GM21390 (cell line): ENCODE data around the gene SDHA.

Experiments
- ATAC-seq: cut with Tn5 transposase; IDR thresholded peaks from one replicate; pipeline ENCODE4 v1.9.1; 2021; ENCODE audit not compliant: unreplicated experiment

The SDHA gene

GRCh38 chr5:217494-218456, at the start of gene SDHA, which contains the start of gene CCDC127:
TSS of gene SDHA (plus strand) at chr5:218320. CDS start at chr5:218356, 36 bp downstream.
TSS of gene CCDC127 (minus strand) at chr5:218153. CDS start at chr5:216849, 1,304 bp downstream.
- peak; percentile 67 for ATAC-seq

GRCh38 chr5:169071-169727, 48.9 kb upstream of the SDHA start:
- no peak for ATAC-seq

DNA sequence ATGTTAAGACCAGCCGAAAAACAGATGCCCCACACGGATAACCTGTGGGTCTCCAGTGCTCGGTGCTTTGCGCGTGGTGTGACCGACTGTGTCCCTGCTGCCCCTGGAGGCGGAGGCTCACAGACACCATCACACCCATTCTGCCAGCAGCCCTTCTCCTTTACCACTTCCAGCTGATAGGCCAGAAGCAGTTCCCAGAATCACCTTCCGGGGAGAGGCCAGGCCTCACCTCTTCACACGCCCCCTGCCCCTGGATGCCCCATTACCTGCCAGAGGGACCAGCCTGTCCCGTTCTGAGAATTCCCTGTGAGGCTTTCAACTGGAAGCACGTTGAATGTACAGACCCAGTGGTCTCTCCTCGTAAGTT, 48.4 kb upstream of the SDHA start:
- no peak for ATAC-seq

DNA sequence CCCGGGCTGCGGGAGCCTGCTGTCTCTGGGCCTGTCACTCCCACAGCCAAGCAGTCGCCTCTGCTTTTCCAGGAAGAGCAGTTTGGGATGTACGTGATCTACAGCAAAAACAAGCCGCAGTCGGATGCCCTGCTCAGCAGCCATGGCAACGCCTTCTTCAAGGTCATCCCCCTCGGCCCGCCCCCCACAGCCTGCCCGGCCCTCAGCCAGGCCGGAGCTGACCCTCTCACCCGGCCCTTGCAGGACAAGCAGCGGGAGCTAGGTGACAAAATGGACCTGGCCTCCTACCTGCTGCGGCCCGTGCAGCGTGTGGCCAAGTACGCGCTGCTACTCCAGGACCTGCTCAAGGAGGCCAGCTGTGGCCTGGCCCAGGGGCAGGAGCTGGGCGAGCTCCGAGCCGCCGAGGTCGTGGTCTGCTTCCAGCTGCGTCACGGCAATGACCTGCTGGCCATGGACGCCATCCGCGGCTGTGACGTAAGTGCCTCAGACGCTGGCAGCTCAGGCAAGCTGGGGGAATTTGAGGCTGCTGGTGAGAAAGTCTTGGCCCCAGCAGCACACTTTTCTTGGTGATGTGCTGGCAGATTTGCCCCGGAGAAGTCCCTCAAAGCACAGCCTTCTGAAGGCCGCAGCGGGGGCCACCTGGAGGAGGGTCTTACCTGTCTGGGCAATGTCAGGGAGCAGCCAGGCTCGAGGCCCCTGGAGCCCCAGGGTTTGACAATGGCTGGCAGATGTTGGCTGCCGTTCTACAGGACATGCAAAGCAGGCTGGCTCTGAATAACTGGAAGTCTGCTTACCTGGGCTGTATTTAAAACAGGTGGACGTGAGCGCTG, 46.9 kb upstream of the SDHA start:
- ATAC-seq = no peak

DNA sequence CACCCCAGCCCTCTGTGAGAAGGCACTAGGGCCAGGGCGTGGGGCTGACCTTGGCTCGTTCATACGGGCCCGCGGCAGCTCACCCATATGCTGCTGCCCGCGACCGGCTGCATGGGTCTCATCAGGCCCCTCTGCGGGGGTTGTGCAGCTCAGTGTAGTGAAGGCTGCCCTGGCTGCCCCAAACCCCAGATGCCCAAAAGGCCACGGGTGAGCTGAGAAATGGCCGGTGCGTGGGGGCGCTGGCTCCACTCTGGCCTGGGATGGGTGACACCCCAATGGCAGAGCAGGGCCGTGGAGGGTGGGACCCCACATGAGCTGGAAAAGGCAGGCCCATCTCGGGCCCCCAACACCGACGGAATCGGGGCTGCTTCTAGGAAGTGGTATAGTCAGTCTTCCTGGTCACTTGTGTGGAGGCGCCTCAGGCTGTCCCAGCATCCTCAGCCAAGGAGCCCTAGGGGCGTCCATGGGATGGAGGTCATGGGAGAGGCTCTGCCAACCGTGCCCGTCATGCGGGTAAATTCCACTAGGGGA, 46.3 kb upstream of the SDHA start:
- ATAC-seq = no peak

DNA sequence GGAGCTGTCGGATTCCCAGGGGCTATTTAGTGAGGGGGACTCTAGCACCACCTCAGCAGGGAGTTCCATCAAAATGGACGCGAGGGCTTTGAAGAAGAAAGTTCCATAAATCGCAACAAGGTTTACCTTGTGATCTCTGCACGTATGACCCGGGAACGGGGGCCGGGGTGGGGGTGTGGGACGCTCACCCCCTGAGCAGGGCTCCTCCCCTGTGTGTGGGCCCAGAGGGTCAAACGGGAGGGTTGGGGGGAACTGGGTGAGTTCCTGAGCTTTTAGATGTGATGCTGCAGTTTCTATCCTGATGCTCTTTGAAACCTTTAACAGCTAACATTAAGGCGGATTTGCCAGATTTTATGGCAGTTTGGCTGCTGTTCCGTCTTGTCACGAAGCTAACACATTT, 45.7 kb upstream of the SDHA start:
- ATAC-seq = no peak

- ATAC-seq = no peak
Observed at GRCh38 chr5:172841-173251, 45.3 kb upstream of the SDHA start.

- ATAC-seq = no peak
Observed at GRCh38 chr5:173392-174290, 44.5 kb upstream of the SDHA start.

- no peak for ATAC-seq
Observed at GRCh38 chr5:174291-174600, 43.9 kb upstream of the SDHA start.

- ATAC-seq = no peak
Observed at GRCh38 chr5:174876-175465, 43.1 kb upstream of the SDHA start.

DNA sequence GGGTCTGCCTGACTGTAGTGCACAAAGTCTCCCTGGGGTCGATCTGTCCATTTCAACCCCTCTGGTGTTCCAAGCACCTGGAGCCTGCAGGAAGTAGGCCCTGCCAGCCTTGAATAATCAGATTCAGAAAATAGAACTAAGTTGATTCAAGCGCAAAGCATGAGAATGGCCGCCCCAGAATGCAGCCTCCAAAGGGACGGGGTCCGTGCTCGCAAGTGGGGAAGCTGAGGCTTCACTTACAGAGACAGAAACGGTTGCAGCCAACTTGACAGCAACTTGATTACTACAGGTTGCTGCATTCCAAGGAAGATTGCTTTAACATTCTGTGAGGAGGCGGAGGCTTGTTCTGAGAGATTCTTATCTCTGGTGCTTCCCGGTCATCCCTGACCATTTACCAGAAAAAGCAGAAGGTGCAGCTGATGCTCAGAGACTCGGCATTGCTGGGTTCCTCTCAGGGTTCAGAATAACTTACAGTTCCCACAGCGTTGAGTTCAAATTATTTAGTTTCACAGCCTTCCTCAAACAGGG, 41.8 kb upstream of the SDHA start:
- no peak for ATAC-seq

DNA sequence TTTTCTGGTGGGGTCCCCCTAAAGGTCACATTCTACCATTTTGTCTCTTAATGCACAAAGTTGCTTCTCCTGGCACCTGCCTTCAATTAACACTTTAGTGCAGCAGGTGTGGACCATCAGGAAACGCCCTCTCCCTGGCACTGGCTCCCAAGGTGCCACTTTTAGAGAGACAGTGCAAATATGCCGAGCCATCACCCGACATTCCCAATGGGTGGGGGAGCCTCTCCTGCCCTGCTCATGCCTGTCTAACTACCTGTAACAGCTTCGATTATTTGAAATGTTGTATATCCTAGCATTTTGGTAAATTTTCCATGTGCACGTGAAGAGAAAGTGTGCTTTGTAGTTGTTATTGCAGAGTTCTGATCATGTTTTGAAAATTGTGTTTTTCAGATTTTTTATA, 40.0 kb upstream of the SDHA start:
- ATAC-seq = no peak

GRCh38 chr5:179401-179800, 38.7 kb upstream of the SDHA start:
- ATAC-seq = no peak

DNA sequence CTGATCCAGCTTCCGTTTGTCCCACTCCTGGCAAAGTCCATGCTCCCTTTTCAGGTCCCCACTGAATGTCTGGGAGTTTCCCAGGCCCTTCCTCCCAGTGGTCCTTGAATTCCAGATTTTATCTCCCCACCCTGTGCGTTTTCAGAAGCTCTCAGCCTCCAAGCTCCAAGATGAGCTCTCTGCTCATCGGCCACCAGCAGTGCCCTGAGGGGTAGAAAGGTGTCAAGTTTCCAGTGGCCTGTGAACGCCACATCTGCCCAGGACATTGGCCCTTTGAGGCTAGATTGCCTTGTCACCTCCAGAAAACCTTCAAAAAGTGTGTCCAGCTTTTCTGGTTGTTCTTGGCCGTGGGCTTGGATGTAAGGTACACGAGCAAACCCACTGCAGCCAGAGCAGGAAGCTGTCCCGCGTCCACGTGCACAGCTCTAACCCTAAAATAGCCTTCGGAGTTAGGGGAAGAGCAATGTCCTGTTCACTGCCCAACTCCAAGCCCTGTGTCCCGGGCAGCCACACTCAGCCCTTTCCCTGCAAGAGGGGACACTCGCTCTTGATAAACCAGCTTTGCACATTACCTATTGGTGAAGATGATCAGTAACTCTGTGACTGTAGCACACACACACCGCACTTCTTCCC, 37.7 kb upstream of the SDHA start:
- ATAC-seq = no peak

DNA sequence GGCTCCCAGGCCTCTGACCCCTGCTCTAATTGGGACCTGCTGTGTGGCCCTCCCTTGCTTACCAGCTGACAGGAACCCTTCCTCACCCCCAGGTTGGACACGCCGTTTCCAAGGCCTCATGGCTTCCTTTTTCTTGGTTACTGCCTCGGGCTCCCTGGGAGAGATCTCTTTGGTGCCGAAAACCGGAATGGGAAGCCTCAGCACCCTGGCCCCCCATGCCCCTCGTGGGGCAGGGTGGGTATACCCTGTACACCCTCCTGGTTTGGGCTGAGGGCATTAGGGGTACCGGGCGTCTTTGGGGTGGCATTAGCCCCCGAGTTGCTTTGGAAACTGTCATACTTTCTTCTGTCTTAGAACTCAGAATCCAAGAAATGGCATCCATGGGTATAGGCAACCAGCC, 37.0 kb upstream of the SDHA start:
- ATAC-seq = no peak

- ATAC-seq = no peak
Observed at GRCh38 chr5:181566-181965, 36.6 kb upstream of the SDHA start.

DNA sequence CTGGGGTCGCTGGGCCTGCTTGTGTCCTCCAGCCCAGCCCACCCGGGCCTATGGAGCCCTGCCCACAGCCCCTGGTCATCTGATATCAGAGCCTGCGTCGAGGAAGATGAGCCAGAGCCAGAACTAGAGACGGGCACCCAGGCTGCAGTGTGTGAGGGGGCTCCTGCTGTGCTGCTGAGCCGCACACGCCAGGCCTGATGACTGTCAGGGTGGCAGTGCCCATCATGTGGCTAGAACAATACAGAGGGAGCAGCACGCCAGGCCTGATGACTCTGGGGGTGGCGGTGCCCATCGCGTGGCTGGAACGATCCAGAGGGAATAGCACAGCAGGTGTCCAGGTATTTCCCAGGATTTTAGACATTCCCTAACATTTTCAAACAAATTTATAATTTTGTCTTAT, 36.0 kb upstream of the SDHA start:
- ATAC-seq = no peak

DNA sequence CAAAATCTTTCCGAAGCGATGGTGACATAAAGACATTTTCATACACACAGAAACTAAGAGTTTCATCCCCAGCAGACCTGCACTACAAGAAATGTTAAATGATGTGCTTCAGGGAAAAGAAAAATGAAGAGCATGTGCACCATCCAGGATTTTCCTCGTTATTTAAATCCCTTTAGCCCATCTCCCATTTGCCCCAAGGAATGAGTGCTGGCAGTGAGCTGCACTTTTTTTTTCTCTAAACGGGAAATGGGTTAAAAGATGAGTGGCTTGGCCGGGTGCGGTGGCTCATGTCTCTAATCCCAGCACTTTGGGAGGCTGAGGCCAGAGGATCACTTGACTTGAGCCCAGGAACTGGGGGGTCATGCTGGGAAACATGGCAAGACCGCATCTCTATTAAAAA, 33.6 kb upstream of the SDHA start:
- no peak for ATAC-seq
